DND-41 (cell line): Measurements from ENCODE around the gene PSMC4.

Experiments used
- EZH2 ChIP-seq: IDR thresholded peaks from 3 replicates; pipeline ENCODE4 v1.6.1; 2012; ENCODE audit warnings: borderline replicate concordance, low read depth, mild to moderate bottlenecking, moderate library complexity, low read length, inconsistent platforms; ENCODE audit not compliant: severe bottlenecking
- TF ChIP-seq, protein P1 (sequence below): IDR thresholded peaks from 2 replicates; pipeline ENCODE4 v1.5.1; 2012; ENCODE audit warnings: borderline replicate concordance, low read length, moderate library complexity, mild to moderate bottlenecking; ENCODE audit not compliant: poor library complexity, severe bottlenecking; ENCODE audit errors: extremely low read depth

DNA sequence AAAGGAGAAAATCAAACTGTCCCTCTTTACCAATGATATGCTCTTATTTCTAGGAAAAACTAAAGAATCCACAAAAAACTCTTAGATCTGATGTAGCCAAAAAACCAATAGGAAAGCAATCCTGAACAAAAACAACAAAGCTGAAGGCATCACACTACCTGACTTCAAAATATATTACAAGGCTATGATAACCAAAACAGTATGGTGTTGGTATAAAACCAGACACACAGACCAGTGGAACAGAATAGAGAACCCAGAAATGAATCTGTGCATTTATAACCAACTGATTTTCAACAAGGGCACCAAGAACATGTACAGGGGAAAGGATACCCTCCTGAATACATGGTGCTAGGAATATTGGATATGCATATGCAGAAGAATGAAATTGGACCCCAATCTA, 16.2 kb downstream of the PSMC4 start:
- no peak for TF ChIP-seq EZH2
- TF ChIP-seq, protein P1, sequence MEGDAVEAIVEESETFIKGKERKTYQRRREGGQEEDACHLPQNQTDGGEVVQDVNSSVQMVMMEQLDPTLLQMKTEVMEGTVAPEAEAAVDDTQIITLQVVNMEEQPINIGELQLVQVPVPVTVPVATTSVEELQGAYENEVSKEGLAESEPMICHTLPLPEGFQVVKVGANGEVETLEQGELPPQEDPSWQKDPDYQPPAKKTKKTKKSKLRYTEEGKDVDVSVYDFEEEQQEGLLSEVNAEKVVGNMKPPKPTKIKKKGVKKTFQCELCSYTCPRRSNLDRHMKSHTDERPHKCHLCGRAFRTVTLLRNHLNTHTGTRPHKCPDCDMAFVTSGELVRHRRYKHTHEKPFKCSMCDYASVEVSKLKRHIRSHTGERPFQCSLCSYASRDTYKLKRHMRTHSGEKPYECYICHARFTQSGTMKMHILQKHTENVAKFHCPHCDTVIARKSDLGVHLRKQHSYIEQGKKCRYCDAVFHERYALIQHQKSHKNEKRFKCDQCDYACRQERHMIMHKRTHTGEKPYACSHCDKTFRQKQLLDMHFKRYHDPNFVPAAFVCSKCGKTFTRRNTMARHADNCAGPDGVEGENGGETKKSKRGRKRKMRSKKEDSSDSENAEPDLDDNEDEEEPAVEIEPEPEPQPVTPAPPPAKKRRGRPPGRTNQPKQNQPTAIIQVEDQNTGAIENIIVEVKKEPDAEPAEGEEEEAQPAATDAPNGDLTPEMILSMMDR = no peak
